COLO668 (cell line): ENCODE measurements around the gene LRRC41.
"Not testable (repeated sequence)": the region's sequence is repeated elsewhere in the genome, so short reads cannot be mapped to it uniquely, and the experiment has no call there.

Experiments
- DNase-seq: peaks from one replicate; lab custom pipeline; 2025; ENCODE audit not compliant: unreplicated experiment; lab: John Stamatoyannopoulos, UW

The LRRC41 gene

DNA sequence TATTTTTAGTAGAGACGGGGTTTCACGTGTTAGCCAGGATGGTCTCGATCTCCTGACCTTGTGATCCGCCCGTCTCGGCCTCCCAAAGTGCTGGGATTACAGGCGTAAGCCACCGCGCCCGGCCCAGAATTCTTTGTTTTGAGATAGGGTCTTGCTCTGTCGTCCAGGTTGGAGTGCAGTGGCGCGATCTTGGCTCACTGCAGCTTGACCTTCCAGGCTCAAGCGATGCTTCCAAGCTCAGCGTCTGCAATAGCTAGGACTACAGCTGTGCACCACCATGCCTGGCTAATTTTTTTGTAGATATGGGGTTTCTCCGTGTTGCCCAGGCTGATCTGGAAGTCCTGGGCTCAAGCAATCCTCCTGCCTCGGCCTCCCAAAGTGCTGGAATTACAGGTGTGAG lies 57.3 kb downstream of the LRRC41 start:
- DNase-seq = not testable (repeated sequence)

DNA sequence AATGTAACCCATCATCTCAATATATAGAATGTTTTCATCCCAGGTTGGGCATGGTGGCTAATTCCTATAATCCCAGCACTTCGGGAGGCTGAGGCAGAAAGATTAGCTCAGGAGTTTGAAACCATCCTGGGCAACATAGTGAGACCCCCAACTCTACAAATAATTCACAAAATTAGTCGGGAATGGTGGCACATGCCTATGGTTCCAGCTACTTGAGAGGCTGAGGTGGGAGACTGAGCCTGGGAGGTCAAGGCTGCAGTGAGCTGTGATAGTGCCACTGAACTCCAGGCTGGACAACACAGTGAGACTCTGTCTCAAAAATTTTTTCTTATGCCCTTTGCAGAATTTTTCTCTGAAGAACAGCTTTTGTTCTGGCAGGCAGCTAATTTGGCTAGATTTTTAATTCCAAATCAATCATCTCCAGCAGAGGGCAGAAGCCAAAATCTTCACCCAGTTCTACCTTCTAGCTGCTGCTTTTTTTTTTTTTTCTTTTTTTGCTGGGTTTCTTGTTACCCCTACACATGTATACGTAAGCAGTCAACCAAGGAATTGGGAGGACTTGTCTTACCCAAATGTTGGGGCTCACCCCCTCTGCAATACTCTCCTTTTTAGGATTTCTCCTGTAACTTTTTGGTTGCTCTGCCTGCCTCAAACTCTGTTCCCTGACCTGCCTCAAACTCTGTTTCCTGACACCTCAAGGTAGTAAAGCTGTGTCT lies 58.6 kb downstream of the LRRC41 start:
- no peak for DNase-seq

DNA sequence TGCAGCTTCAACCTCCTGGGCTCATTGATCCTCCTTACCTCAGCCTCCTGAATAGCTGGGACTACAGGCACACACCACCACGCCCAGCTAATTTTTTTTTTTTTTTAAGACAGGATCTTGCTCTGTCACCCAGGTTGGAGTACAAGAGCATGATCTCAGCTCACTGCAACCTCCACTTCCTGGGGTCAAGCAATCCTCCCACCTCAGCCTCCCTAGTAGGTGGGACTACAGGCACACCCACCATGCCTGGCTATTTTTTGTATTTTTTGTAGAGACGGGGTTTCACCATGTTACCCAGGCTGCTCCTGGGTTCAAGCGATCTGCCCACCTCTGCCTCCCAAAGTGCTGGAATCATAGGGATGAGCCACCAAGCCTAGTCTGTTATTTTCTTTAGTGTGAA lies 59.6 kb downstream of the LRRC41 start:
- DNase-seq = not testable (repeated sequence)

DNA sequence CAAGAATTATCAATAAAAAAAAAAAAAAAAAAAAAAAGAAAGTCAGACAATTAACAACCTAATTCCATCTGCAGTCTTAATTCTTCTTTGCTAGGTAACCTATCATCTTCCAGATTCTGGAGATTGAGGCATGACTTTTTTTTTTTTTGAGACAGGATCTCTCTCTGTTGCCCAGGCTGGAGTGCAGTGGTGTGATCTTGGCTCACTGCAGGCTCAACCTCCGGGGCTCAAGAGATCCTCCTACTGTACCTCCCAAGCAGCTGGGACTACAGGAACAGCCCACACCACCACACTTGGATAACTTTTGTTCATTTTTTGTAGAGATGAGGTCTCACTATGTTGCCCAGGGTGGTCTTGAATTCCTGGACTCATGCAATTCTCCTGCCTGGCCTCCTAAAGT lies 60.5 kb downstream of the LRRC41 start:
- DNase-seq = no peak

DNA sequence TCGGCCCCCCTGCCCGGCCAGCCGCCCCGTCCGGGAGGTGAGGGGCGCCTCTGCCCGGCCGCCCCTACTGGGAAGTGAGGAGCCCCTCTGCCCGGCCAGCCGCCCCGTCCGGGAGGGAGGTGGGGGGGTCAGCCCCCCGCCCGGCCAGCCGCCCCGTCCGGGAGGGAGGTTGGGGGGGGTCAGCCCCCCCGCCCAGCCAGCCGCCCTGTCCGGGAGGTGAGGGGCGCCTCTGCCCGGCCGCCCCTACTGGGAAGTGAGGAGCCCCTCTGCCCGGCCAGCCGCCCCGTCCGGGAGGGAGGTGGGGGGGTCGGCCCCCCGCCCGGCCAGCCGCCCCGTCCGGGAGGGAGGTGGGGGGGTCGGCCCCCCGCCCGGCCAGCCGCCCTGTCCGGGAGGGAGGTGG lies 61.7 kb downstream of the LRRC41 start:
- not testable (repeated sequence) for DNase-seq

DNA sequence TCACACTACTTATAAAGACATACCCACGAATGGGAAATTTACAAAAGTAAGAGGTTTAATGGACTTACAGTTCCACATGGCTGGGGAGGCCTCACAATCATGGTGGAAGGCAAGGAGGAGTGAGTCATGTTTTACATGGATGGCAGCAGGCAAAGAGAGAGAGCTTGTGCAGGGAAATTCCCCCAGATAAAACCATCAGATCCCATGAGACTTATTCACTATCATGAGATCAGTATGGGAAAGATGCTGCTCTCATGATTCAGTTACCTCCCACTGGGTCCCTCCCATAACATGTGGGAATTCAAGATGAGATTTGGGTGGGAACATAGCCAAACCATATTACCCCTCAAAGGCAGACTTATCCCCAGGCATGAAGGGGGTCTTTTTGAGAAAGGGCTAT lies 64.6 kb downstream of the LRRC41 start:
- not testable (repeated sequence) for DNase-seq

DNA sequence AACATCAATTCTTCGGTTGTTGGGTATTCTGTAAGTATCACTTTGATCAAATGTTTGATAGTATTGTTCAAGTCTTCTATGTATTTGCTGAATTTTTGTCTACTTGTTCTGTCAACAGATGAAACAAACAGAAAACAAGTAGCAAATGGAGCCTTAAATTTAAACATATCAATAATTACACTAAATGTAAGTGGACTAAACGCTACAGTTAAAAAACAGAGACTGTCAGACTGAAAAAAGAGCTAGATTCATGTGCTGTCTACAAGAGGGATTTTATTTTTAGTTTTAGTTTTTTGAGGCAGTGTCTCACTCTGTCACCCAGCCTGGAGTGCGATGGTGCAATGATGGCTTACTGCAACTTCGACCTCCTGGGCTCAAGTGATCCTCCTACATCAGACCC lies 66.5 kb downstream of the LRRC41 start:
- no peak for DNase-seq

DNA sequence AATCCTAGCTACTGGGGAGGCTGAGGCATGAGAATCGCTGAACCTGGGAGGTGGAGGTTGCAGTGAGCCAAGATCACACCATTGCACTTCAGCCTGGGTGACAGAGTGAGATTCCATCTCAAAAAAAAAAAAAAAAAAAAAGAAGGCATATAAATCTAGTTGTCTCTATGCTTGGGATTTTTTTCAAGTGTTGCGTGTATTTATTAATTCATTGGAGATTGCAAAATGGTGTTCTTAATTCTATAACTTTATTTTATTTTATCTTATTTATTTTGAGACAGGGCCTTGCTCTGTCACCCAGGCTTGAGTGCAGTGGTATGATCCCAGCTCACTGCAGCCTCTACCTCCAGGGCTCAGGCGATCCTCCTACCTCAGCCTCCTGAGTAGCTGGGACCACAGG lies 72.2 kb downstream of the LRRC41 start:
- not testable (repeated sequence) for DNase-seq
